ENCODE measurements around the gene PDE4D. TPM values are rescaled to one million over a fixed set of nuclear protein-coding genes. Genes with fewer than 3 reads are reported as not detected.

Gene PDE4D
- total RNA-seq, 1 experiment from 2014 or later, result 291 TPM

DNA sequence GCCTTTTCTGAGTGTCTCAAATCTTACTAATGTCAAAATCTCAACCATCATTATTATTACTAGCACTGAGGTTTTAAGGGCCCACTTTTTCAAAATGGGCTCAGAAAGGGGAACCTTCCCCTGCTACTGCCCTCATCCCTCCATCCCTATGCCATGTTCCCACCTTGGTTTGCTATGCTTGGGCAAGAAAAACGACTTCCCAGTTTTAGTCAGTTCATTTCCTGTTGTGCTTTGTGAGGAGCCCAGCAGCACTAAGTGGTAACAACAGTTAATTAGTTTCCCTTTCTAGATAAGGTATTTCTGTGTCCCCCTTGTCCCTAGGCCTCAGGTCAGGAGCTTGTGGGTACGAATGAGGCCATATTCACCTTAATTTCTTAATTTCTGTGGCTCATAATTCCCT, 715.5 kb downstream of the PDE4D start:
- DNase-seq (ENCODE audit: extremely low read depth, low read depth), result no peak

DNA sequence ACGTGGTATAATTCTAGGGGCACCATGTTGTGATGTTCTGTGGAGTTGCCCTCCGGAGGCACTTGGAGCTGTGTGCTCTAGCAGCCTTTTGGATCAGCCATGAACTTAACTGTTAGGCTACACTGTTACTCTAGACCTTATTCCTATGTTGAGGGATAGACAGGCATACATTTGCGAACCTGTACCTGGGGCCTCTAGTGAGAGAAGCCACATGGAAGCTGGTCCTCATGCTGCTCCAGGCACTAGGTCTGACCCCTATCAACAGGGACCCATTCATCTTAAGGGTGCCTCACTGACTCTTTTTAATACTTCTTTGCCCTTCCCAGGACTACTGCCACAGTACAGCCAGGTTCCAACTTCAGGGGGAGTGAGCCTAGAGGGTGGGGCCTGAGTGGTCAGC, 715.9 kb downstream of the PDE4D start:
- no peak for DNase-seq (ENCODE audit: extremely low read depth, low read depth)

DNA sequence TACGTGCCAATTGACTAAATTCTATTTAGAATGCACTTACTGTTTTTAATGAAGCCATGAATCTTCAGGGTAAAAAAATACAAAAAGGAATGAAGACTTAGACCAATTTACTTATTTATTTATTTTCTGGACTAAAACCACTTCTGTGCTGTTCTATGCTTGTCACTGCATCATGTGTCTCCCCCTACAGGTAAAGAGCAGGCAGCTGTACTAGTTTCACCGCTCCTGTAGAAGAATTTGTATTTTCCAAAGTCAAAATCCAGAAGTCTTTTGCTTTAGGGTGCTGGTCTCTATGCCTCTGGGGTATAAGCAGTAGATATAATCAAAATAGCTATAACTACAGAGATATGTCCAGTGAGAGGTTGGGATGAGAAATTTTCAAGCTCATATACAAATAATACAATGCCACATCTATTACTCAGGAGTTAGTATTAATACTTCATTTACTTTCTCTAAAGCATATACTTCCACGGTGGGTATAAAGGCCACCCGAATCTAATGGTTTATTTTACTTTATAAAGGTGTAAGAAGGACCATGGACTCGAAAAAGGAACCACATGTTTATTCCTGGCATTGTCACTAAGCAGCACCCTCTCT, 719.2 kb downstream of the PDE4D start:
- DNase-seq (ENCODE audit: extremely low read depth, low read depth), result peak; percentile 63

DNA sequence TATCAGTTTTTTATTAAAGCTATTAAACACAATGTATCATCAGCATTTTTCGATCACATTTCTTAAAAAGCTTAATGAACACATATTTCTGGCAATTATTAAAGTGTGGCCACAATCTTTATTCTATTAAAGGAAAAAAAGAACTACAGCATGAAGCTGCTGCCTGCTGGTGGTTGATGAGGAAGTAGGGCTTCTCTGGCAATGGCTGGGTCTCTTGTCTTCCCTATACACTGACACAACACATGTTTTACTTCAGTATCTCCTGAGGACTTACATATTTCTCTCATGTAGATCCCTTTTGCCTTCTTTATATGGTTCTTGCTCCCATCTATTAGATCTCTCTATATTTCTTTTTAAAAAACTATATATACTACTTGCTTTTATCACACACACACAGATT, 719.9 kb downstream of the PDE4D start:
- no peak for DNase-seq (ENCODE audit: extremely low read depth, low read depth)

DNA sequence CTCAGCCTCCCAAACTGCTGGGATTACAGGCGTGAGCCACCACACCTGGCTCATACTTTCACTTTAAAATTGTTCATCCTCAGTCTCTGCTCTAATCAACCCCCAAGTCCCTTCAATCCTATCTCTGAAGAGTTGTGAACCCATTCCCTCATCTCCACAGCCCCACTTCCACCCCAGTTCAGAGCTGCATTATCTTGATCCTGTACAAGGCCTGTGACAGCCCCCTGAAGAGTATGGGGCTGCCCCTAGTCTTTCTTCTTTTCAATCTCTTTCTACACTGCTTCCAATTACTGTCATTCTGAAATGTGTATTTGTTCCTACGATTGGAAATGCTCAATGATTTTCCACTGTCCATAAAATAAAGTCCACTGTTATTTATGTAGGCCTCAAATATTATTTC, 722.4 kb downstream of the PDE4D start:
- no peak for DNase-seq (ENCODE audit: extremely low read depth, low read depth)

DNA sequence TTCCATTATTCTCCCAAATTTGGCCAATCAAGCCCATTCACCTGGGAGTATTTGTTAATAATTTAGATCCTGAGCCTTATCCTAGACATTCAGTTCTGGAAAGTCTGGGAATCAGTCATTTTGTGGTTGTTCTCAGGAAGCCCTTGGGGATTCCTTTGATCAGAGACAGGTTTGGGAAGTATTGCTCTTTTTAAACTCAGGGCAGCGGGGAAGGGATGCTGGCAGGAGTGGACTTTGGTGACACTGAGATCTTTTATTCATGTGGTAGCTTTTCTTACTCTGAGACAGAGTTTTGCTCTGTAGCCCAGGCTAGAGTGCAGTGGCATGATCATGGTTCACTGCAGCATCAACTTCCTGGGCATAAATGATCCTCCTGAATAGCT, 723.8 kb downstream of the PDE4D start:
- no peak for DNase-seq (ENCODE audit: extremely low read depth, low read depth)

DNA sequence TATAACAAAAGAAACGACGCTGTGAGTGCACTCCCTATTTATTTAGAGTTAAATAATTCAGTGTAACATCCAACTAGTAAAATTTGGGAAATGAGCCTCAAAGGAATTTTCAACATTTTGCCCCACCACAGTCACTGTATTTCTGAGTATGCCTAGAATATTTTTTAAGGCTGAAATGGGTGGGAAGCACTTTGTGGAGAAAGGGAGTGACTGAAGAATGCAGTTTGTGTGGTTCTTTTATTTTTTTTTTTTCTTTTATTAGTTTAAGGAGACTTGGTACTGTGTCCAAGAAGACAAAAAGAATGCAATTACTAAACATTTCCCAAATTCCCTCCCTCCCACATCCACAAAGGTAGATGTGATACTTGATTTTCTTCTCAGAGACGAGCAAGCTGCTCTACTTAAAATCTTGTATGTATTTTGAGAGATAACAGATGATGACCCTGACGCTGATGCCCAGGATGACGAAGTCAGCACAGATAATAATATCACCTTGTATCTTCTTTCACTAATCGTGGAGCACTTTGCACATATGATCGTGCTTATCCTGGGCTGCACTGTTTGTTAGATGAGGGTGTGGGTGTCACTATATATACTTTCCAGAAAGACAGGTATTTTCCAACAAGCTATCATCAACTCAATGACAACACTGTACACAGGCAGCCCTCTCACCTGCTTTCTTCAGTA, 724.3 kb downstream of the PDE4D start:
- no peak for DNase-seq (ENCODE audit: extremely low read depth, low read depth)

DNA sequence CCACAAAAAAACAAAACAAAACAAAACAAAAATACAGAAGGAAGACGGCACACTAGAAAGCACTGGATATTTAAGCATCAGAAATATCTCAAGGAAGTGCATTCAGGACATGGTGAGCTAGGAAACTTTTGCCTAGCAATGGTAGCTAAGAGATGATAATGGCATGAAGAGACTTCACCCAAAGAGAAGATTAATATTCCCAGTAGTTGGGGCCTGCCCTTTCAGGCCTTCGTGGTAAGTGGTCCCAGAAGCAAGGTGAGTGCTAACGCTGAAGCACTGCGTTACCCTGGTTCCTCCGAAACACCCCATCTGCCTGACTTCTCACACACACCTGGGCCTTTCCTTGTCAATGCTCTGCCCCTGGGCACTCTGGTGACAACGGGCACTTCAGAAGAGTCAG, 725.5 kb downstream of the PDE4D start:
- no peak for DNase-seq (ENCODE audit: extremely low read depth, low read depth)

DNA sequence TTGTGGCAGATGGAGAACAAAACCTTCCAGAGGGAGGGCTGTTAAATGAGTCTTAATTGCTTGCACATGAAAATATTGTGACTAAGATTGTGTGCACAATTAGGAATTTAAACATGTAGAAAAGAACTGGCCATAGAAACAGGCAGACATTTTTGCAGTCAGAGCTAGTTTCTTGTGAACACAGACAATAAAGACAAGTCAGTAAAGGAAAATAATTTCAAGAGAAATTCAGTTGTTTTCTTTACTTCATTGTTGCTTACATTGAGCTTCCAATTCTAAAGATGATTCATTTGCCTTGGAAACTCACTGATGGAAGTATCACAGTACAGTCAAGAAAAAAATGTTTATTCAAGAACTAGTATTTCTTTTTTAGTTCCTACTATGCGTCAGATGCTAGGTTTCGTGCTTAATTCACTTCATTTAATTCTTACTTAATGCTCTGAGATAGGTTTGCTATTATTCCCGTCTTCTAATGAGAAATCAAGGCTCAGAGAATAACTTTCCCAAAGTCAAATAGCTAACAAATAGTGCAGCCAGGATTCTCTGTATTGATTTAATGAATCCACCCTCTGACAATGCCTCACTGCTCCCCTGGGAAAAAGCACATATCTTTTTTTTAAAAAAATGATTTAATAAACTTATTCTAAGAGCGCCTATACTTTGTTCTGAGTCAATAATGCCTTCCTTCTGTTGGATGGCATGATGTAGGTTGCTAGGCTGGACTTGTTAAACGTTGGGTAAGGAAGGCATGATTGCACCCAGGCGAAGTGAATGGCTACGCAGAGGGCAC, 729.3 kb downstream of the PDE4D start:
- no peak for DNase-seq (ENCODE audit: extremely low read depth, low read depth)

DNA sequence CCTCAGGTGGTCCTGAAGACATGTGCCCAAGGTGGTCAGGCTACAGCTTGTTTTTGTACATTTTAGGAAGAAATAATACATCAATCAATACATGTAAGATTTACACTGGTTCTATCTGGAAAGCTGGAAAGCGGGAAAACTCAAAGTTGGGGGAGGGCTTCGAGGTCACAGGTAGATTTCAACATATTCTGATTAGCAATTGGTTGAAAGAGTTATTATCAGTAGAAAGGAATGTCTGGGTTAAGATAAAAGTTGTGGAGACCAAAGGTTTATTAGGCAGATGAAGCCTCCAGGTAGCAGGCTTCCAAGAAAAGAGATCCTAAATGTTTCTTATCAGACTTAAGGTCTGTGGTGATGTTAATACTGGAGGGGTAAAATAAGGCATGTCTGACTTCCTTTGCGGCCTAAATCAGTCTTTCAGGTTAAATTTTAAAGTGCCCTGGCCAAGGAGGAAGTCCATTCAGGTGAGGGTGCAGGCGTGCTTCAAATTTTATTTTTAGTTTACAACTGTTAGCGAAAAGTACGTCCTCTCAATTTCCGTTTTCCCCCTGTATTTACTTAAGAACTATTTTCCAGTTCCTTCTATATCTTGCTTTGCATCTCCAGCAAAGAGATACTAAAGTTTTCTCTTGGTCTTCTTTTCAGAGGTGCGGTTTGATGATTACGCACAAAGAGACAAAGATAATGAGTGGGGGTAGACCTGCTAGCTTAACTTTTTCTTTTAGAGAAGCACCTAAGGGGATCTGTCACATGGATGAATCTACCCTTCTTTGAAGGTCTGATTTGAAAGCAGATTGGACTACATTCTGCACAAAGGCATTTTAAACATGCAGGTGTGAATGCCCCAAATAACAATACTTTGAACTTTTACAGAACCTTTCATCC, 732.1 kb downstream of the PDE4D start:
- no peak for DNase-seq (ENCODE audit: extremely low read depth, low read depth)

DNA sequence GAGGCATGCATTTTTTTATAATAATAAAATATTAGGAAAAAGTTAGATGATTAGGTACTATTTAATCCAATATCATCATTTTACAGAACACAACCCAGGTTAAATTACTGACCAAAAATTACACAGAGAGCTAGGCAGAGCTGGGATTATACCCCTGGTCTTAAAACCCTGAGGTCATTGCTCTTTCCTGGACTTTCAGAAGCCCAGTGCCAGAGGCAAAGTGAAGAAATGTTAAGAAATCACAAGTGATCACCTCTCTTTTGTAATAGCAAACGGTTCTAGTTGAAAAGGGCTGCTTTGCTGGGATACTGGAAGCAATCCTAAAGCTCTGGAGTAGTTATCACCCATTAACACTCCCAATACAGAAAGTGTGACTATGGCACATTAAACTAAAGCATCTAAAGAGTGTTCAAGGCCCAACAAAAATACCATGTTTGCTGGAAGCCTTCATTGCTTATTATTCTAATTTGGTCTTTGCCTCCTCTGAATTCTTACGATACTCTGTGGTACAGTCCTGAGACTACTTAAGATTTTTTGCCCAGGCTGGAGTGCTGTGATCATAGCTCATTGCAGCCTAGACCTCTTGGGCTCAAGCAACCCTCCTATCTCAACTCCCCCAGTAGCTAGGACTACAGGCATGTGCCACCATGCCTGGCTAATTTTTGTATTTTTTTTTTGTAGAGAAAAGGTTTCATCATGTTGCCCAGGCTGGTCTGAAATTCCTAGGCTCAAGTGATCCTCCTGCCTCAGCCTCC, 734.7 kb downstream of the PDE4D start:
- DNase-seq (ENCODE audit: extremely low read depth, low read depth), result no peak

DNA sequence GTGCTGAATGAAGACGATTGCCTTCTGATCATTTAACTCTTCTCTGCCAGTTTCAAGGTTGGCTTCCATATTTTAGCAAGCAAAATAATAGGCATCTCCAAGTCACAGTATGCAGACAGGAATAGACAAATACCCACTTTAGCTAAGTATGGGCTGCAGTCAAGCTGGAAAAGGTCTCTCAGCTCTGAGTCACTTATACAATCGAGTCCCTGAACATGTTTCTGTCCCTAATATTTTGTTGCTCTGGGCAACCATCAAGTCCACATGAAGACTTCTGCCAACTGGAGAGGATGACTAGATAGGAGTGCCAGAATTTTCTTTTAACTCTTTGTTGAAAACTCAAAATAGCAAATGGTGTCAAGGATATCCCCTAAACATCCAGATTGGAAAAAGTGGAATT, 735.4 kb downstream of the PDE4D start:
- no peak for DNase-seq (ENCODE audit: extremely low read depth, low read depth)

DNA sequence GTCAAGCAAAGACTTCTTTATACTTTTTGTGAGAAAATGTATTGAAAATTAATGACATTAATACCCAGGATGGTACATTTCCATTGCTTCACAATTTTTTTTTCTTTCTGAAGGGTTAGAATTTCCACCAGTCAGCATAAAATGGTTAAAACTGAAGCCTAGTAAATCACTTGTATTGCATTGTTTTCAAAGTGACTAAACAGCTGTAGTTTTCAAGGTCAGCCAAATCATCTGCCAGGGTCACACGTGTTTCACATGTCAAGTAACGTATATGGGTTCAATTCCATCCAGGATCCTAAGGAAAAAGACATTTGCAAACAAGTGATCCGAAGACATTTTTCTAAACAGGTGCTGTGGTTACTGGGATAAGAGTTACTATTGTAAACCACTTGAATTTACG, 736.5 kb downstream of the PDE4D start:
- no peak for DNase-seq (ENCODE audit: extremely low read depth, low read depth)

DNA sequence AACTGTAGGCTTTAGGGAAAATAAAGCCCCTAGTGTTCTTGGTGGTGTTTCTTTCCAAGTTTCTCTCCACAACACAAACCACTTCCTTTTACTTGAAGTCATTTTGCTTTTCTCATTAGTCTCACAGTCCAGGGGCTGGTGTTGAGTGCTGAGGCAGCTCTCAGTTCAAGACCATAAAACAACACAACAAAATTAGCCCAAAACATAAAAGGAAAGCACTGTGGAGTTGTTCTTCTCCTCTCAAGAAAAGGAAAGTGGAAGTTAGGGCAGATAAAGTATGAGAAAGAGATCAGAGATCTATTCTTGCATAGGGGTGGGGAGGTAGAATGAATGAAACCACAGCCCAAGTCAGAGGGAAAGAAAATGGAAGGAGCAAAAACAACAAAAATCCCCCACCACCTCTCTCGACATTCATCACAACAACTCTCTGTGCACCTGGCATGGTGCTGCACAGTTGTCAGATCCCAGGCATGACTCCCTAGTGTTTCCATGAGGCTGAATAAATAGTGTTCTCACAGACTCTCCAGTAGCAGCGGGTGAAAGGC, 740.8 kb downstream of the PDE4D start:
- DNase-seq (ENCODE audit: extremely low read depth, low read depth), result no peak

DNA sequence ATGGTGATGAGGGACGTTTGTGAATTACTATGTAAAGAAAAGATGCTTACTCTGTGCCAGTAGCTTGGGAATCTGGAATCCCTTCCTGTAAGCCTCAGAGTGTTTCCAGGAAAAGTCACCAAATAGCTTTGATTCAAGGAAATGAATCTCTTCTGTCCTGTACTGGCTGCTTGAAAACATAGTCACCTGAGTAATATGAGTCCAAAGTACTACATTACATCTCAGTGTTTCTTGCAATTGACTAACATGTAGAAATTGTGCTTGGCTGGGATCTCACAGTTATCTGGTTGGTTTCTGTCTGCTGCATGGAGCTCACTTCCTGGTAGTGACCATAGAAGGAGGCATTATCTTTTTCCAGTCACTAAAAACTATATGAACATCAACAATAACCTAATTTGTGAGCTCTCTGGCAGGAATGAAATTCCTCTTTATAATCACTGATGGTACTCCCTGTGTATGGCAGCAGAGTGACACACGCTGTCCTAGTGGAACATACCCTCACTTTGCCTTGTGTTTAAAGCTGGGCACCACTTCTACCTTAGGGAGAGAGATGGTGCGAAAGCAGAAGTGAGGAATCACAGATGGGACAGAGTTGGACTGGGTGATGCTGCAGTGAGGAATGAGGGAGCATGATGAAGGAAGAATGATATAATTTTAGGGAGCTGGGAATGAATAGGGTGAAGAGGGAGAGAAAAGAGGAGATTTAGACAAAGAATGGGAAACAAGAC, 742.2 kb downstream of the PDE4D start:
- no peak for DNase-seq (ENCODE audit: extremely low read depth, low read depth)

DNA sequence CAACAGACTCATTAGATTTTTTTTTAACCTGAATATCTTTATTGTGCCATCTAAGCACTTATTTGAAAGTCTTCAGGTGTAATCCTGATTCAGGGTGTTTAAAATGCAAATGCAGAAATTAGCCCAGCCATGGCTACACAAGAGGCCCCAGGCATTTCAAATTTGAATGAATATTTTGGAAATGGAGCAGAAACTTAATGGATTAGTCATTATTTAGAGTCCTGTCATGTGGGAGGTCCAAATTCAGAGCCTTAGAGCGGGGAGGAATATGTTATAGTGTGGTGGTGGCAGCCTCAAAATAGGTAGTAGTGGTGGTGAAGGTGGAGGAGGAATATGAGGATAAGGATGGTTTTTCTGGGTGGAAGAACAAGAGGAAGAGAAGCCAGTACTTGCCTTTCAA, 743.7 kb downstream of the PDE4D start:
- DNase-seq (ENCODE audit: extremely low read depth, low read depth), result no peak

DNA sequence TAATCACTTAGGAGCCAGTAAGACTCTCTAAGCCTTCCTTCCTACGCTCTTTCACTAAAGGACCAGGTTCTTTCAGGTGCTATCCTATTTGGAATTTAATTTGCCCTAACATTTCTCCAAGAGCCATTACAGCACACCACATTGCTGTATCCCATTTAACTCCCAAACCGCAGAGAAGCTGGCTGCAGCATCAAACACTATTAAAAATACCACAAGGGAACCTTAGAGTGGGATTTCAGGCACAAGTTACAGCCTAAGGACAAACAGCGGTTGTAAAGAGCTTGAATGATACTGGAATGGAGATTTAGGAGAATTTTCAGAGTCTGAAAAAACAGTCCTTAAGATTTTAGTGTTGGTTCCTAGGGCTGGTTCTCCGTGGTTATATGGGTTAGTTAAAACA, 744.3 kb downstream of the PDE4D start:
- no peak for DNase-seq (ENCODE audit: extremely low read depth, low read depth)

DNA sequence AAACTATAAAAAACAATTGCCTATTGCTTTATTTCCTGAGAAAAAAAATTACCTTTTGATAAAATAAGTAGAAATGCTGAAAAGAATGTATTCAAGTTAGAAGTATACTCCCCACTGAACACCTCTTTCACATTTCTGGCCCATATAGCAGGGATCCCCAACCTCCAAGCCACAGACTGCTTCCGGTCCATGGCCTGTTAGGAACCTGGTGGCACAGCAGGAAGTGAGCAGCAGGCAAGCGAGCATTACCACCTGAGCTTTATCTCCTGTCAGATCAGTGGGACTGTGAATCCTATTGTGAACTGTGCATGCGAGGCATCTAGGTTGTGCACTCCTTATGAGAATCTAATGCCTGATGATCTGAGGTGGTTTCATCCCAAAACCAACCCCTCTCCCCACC, 746.8 kb downstream of the PDE4D start:
- DNase-seq (ENCODE audit: extremely low read depth, low read depth), result no peak

DNA sequence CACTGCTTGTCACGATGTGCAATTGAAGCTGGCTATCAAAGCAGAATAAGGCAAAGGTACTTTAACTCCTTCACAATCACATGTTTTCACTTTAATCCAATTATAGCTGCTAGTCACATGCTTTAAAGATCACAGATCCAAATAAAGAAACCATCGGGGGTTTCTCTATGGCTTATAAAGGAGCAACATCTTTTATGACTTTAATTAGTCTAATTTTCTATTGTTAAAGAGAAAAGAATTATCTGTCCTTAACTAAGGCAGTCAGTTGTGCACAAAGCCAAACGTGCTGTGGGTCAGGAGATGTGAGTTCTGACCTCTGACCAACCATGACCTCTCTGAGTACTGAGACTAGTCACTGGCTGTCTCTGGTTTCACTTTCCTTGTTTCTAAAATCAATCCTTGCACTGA, 749.6 kb downstream of the PDE4D start:
- DNase-seq (ENCODE audit: extremely low read depth, low read depth), result no peak
